K562 (cell line): ENCODE measurements around the gene CHMP2A. TPM values are rescaled to one million over a fixed set of nuclear protein-coding genes. Genes with fewer than 3 reads are reported as not detected.

ENCODE experiments used
- ATAC-seq: fragments of 200-7000 bp; cut with Tn5 transposase; 3 replicates; pipeline ENCODE4 v1.9.1; 2020; ENCODE audit warnings: moderate library complexity
- BruUV-seq: library from RNA; stranded (reverse); fragments of 400-500 nt; replicated peaks from 2 replicates; lab custom pipeline; 2021; lab: Mats Ljungman, UMichigan
- CTCF ChIA-PET: fragments of 300-600 bp; formaldehyde crosslinking; extraction: SDS; loops from one replicate; lab custom pipeline; 2021; ENCODE audit warnings: low intra/inter-chr PET ratio; lab: Yijun Ruan, JAX
- POLR2A ChIA-PET: fragments of 300-600, 350-650 bp; sonication (Branson Sonifier 250); formaldehyde crosslinking; extraction: SDS; loops from one replicate; lab custom pipeline; 2021; ENCODE audit warnings: antibody characterized with exemption, inconsistent platforms; lab: Yijun Ruan, JAX
- DNase-seq, 4 experiments: peaks; one replicate each; pipeline versions ENCODE4 v3.0.0 to v3.0.0-alpha.2; 2011 to 2018; ENCODE audit warnings: low spot score in 3 of 4, mixed read lengths in 3 of 4; ENCODE audit errors: extremely low read depth in 1 of 4
- FAIRE-seq: peaks from 2 replicates; lab custom pipeline; 2011; peaks lifted over from hg19 to GRCh38; lab: Jason Lieb, UNC
- H2AFZ ChIP-seq: 2 replicates; pipeline ENCODE4 v1.6.0; 2011; ENCODE audit warnings: low read depth, low read length, control low read depth, inconsistent platforms
- H3K27ac ChIP-seq: fragments of 200-600 bp; 3 replicates; pipeline ENCODE4 v1.8.0; 2011; ENCODE audit warnings: low read depth, mild to moderate bottlenecking, control low read depth, inconsistent platforms, low read length, moderate library complexity, mixed read lengths; ENCODE audit errors: extremely low read depth
- H3K27me3 ChIP-seq, 2 experiments: fragments of 300-600 bp in 1 of 2; 2 replicates in 1 of 2; 3 replicates in 1 of 2; pipeline versions ENCODE4 v1.6.0 to v1.8.0; 2011; ENCODE audit warnings: inconsistent platforms in 2 of 2, low read length in 2 of 2, mild to moderate bottlenecking in 1 of 2, mixed read lengths in 1 of 2, moderate library complexity in 1 of 2; ENCODE audit not compliant: control insufficient read depth in 2 of 2, insufficient read depth in 2 of 2
- H3K36me3 ChIP-seq: fragments of 300-600 bp; 3 replicates; pipeline ENCODE4 v1.8.0; 2011; ENCODE audit warnings: mild to moderate bottlenecking, low read length, inconsistent platforms; ENCODE audit not compliant: control insufficient read depth, insufficient read depth
- H3K4me1 ChIP-seq, 2 experiments: fragments of 200-600 bp in 1 of 2; replicated peaks in 1 of 2; 2 replicates in 1 of 2; 3 replicates in 1 of 2; pipeline versions ENCODE4 v1.5.1 to v1.8.0; 2011; ENCODE audit warnings: inconsistent platforms in 2 of 2, low read length in 2 of 2, mild to moderate bottlenecking in 1 of 2, mixed read lengths in 1 of 2, moderate library complexity in 1 of 2; ENCODE audit not compliant: control insufficient read depth in 2 of 2, insufficient read depth in 2 of 2
- H3K4me2 ChIP-seq: 2 replicates; pipeline ENCODE4 v1.6.1; 2011; ENCODE audit warnings: low read length, control low read depth, inconsistent platforms, mixed read lengths; ENCODE audit not compliant: insufficient read depth
- H3K4me3 ChIP-seq: fragments of 200-600 bp; sonication (generic), shearing (Covaris generic); 2 replicates; pipeline ENCODE4 v1.5.1; 2016; ENCODE audit warnings: control low read depth, inconsistent platforms
- H3K79me2 ChIP-seq: fragments of 200-600 bp; 3 replicates; pipeline ENCODE4 v1.8.0; 2011; ENCODE audit warnings: low read length, inconsistent platforms; ENCODE audit not compliant: control insufficient read depth, insufficient read depth
- H3K9ac ChIP-seq, 2 experiments: 2 replicates each; pipeline versions ENCODE4 v1.6.0 to v1.6.1; 2011; ENCODE audit warnings: low read depth in 2 of 2, low read length in 2 of 2, control low read depth in 1 of 2, inconsistent platforms in 1 of 2, mild to moderate bottlenecking in 1 of 2, mixed read lengths in 1 of 2; ENCODE audit not compliant: insufficient read depth in 1 of 2
- H3K9me1 ChIP-seq: one replicate; pipeline ENCODE4 v1.6.0; 2011; ENCODE audit warnings: inconsistent platforms, mild to moderate bottlenecking, low read length, moderate library complexity; ENCODE audit not compliant: control insufficient read depth, insufficient read depth
- H3K9me3 ChIP-seq: replicated peaks from 2 replicates; pipeline ENCODE4 v1.5.1; 2011; ENCODE audit warnings: low read depth, low read length, inconsistent platforms; ENCODE audit not compliant: control insufficient read depth, insufficient read depth
- H4K20me1 ChIP-seq: replicated peaks from 2 replicates; pipeline ENCODE4 v1.6.1; 2011; ENCODE audit warnings: low read length, inconsistent platforms, mixed read lengths; ENCODE audit not compliant: control insufficient read depth, insufficient read depth
- ARNT ChIP-seq, 2 experiments: fragments of 450-650 bp; IDR thresholded peaks; 2 replicates each; pipeline ENCODE4 v1.6.1; 2016; ENCODE audit warnings: mild to moderate bottlenecking in 1 of 2
- CBX1 ChIP-seq: sonication (generic); IDR thresholded peaks from 2 replicates; pipeline ENCODE4 v1.6.1; 2016; ENCODE audit warnings: antibody characterized with exemption, low read depth, mild to moderate bottlenecking
- CHD1 ChIP-seq: fragments of 200-600 bp; sonication (generic); IDR thresholded peaks from one replicate; pipeline ENCODE4 v1.6.1; 2012; ENCODE audit warnings: mild to moderate bottlenecking, moderate library complexity, low read length, inconsistent platforms
- DMBX1 ChIP-seq: fragments of 250-450 bp; sonication (Bioruptor Pico); IDR thresholded peaks from 2 replicates; pipeline ENCODE4 v1.8.0; 2022; ENCODE audit warnings: inconsistent platforms, mild to moderate bottlenecking, moderate library complexity, borderline replicate concordance
- EP400 ChIP-seq: fragments of 450-650 bp; IDR thresholded peaks from 2 replicates; pipeline ENCODE4 v1.6.1; 2017; ENCODE audit warnings: antibody characterized with exemption, mild to moderate bottlenecking, moderate library complexity
- FOS ChIP-seq: IDR thresholded peaks from 3 replicates; pipeline ENCODE4 v1.6.1; 2011; ENCODE audit not compliant: insufficient read length; ENCODE audit errors: extremely low read depth
- FOXJ3 ChIP-seq: sonication (generic); formaldehyde crosslinking; IDR thresholded peaks from 2 replicates; pipeline ENCODE4 v1.4.0; 2020; ENCODE audit warnings: mild to moderate bottlenecking, missing genetic modification reagents
- HEY1 ChIP-seq: fragments of 250-450 bp; sonication (Bioruptor Pico); IDR thresholded peaks from 2 replicates; pipeline ENCODE4 v1.5.0; 2020; ENCODE audit warnings: mild to moderate bottlenecking, moderate library complexity, borderline replicate concordance
- HLTF ChIP-seq: fragments of 450-650 bp; IDR thresholded peaks from 2 replicates; pipeline ENCODE4 v1.6.1; 2016
- IFI16 ChIP-seq: fragments of 250-450 bp; sonication (Bioruptor Pico); IDR thresholded peaks from 2 replicates; pipeline ENCODE4 v2.1.2; 2022; ENCODE audit warnings: mild to moderate bottlenecking, inconsistent platforms
- KDM4B ChIP-seq, 2 experiments: fragments of 450-650 bp in 1 of 2; sonication (generic) in 1 of 2; IDR thresholded peaks; 2 replicates each; pipeline ENCODE4 v1.6.1; 2016 to 2017; ENCODE audit warnings: borderline replicate concordance in 2 of 2, antibody characterized with exemption in 1 of 2, low read depth in 1 of 2, mild to moderate bottlenecking in 1 of 2
- RAD51 ChIP-seq: fragments of 450-650 bp; IDR thresholded peaks from 2 replicates; pipeline ENCODE4 v1.7.1; 2016; ENCODE audit warnings: low read depth, mild to moderate bottlenecking, borderline replicate concordance
- RBM22 ChIP-seq: fragments of 200-400 bp; formaldehyde crosslinking; IDR thresholded peaks from 2 replicates; pipeline ENCODE4 v1.6.1; 2018; ENCODE audit warnings: low read length, low read depth; ENCODE audit not compliant: poor library complexity, severe bottlenecking
- SRF ChIP-seq, 2 experiments: fragments of 250-450, 450-650 bp in 1 of 2; sonication (Bioruptor Pico) in 1 of 2; sonication (generic) in 1 of 2; formaldehyde crosslinking; IDR thresholded peaks; 2 replicates each; pipeline versions ENCODE4 v1.5.0 to v1.5.1; 2020 to 2022; ENCODE audit warnings: mild to moderate bottlenecking in 1 of 2, missing genetic modification reagents in 1 of 2
- TAF9B ChIP-seq: fragments of 450-650 bp; IDR thresholded peaks from 2 replicates; pipeline ENCODE4 v1.6.1; 2018; ENCODE audit warnings: mild to moderate bottlenecking; ENCODE audit not compliant: partially characterized antibody
- ZBTB9 ChIP-seq: fragments of 450-650 bp; formaldehyde crosslinking; IDR thresholded peaks from 2 replicates; pipeline ENCODE4 v1.4.0; 2020; ENCODE audit warnings: mild to moderate bottlenecking, moderate library complexity
- ZNF224 ChIP-seq: sonication (generic); formaldehyde crosslinking; IDR thresholded peaks from 2 replicates; pipeline ENCODE4 v1.8.0; 2022; ENCODE audit warnings: mild to moderate bottlenecking, missing genetic modification reagents
- ZNF23 ChIP-seq: fragments of 250-450 bp; sonication (Bioruptor Pico); IDR thresholded peaks from 2 replicates; pipeline ENCODE4 v1.4.0; 2020; ENCODE audit warnings: mild to moderate bottlenecking
- WGBS: fragments of 100-300 bp; shearing (Covaris generic); methylation state at CpG from one replicate; pipeline ENCODE4 v1.1.6; 2016; ENCODE audit warnings: low coverage, mixed read lengths; ENCODE audit not compliant: insufficient coverage; ENCODE audit errors: missing lambda C conversion rate; 5-methylcytosine and 5-hydroxymethylcytosine counted together
- in situ Hi-C: fragments of 300-500 bp; cut with MboI; formaldehyde crosslinking; loops from 4 replicates; pipeline ENCODE4 v1.15.0; 2018; ENCODE audit warnings: inconsistent platforms, mixed read lengths
- intact Hi-C: fragments of 100-400 bp; cut with micrococcal nuclease; formaldehyde crosslinking; loops from 2 replicates; pipeline ENCODE4 v1.14.2; 2022
- polyA plus RNA-seq, 8 experiments: library from polyadenylated mRNA; depleted of rRNA in 4 of 8; stranded (reverse) in 5 of 8; unstranded in 3 of 8; fragments of >200 nt; fragmentation: Nextera tagmentation in 2 of 8; fragmentation: Illumina TruSeq in 1 of 8; extraction: Ambion mirVana in 2 of 8; extraction: Trizol in 1 of 8; gene quantifications; 2 replicates each; pipeline versions ENCODE4 v1.2.1 to v1.2.3, GENCODE V29; 2011 to 2014; ENCODE audit warnings: inconsistent platforms in 1 of 8, missing spikeins in 1 of 8
- total RNA-seq, 7 experiments: library from RNA; depleted of rRNA in 6 of 7; stranded (reverse); fragments of >200 nt in 6 of 7; fragmentation: Illumina TruSeq in 2 of 7; extraction: Trizol in 2 of 7; gene quantifications; 2 replicates each; pipeline versions ENCODE4 v1.2.1 to v1.2.3, GENCODE V29; 2011 to 2021; ENCODE audit warnings: low replicate concordance in 1 of 7

The CHMP2A gene
- total and polyA plus RNA-seq, 9 of the 15 experiments (the other 6 are each of a cell fraction or from before 2014, with no cell fraction given): 57.6 to 159 (median 87.2) TPM

GRCh38 chr19:58519355-58520256, 35.3 kb downstream of the CHMP2A start, which contains the start of gene ZBTB45:
ZBTB45 (minus strand) TSS chr19:58519810; CDS start chr19:58517673, 2,137 bp downstream.
- WGBS: under 1% methylated on average over 64 of the region's 87 CpGs
- peak; percentile 87 for FAIRE-seq
- TF ChIP-seq DMBX1 (CRISPR knock-in tag): no peak
- TF ChIP-seq CHD1: peak; percentile 84
- TF ChIP-seq KDM4B (IDR thresholded peaks at IDR 0.05; ENCODE audit: borderline replicate concordance in 2 of 2, low read depth in 1 of 2): peak in 1 of 2 experiments; percentile 99; a peak in 2 of 4 replicates
- TF ChIP-seq EP400: peak; percentile 96
- TF ChIP-seq SRF (CRISPR knock-in tag; IDR thresholded peaks at IDR 0.05): peak in 1 of 2 experiments; percentile 75; a peak in 1 of 4 replicates
- TF ChIP-seq ARNT (IDR thresholded peaks at IDR 0.05): peak; percentile 61 to 68; a peak in 3 of 4 replicates
- peak; percentile 94; the same call in 1 of the 2 replicates for TF ChIP-seq CBX1
- peak; percentile 96 for TF ChIP-seq TAF9B
- 0 out of 2 replicates have a peak, but pooled peaks have one; percentile 21 for TF ChIP-seq IFI16 (CRISPR knock-in tag)
- TF ChIP-seq FOXJ3 (CRISPR knock-in tag): no peak
- TF ChIP-seq RAD51: no peak
- no peak for TF ChIP-seq FOS
- TF ChIP-seq HEY1: no peak
- TF ChIP-seq ZNF23 (CRISPR knock-in tag): no peak
- peak; percentile 84 for TF ChIP-seq HLTF
- no peak; the same call in 1 of the 2 replicates for TF ChIP-seq ZNF224
- peak; percentile 98 for TF ChIP-seq RBM22
- TF ChIP-seq ZBTB9 (CRISPR knock-in tag): peak; percentile 34; the same call in 1 of the 2 replicates

More at GRCh38 chr19:58519355-58520256, 35.3 kb downstream of the CHMP2A start, which contains the start of gene ZBTB45:
- H3K9ac ChIP-seq: peak within 1 kb of the TSS; percentile 95 to 97
- H3K36me3 ChIP-seq: peaks cover 26% of the 10 kb centered on the region; the same call in 2 of the 3 replicates
- H3K9me3 ChIP-seq: no peaks in the 10 kb centered on the region
- H3K4me1 ChIP-seq: peaks cover 9 to 49% of the 10 kb centered on the region in 2 experiments
- DNase-seq (peak; percentile 86 to 96 (median 92)), ATAC-seq (peak; percentile 87)
- no peaks in the 10 kb centered on the region for H3K27me3 ChIP-seq
- H3K79me2 ChIP-seq: peaks cover 51% of the 10 kb centered on the region
- CTCF ChIA-PET: interaction anchor here (1.1 to 2.7 kb wide), 5 partner anchors 25 to 338 kb away, joined by 3 to 23 read pairs (median 4); partner anchors contain the start of genes TRIM28 and ZNF274
- peaks cover 5% of the 10 kb centered on the region for H3K9me1 ChIP-seq
- intact Hi-C loops: loop anchor here (1.0 to 2.0 kb wide), 5 partner anchors 43 to 300 kb away; partner anchors contain the start of genes ZNF446 and ZSCAN22
- H3K4me3 ChIP-seq: peak within 1 kb of the TSS; percentile 79
- in situ Hi-C loops: no loop called here
- peak within 1 kb of the TSS; percentile 92 for H3K27ac ChIP-seq
- H2AFZ ChIP-seq: peak within 1 kb of the TSS; percentile 99
- H3K4me2 ChIP-seq: peak within 1 kb of the TSS; percentile 98
- H4K20me1 ChIP-seq: no peaks in the 10 kb centered on the region
- POLR2A ChIA-PET: interaction anchor here (0.5 to 2.3 kb wide), 24 partner anchors 10 to 689 kb away, joined by 3 to 14 read pairs (median 6); partner anchors contain the start of genes CHMP2A, TRIM28, ZNF274 and ZNF587B
- TSS peak; percentile 75 for BruUV-seq
